ENCODE measurements around the gene ZNF799. TPM values are rescaled to one million over a fixed set of nuclear protein-coding genes. Genes with fewer than 3 reads are reported as not detected.

The ZNF799 gene
- total and polyA plus RNA-seq, 2 of the 13 experiments (the other 11 are each of a cell fraction or from before 2014, with no cell fraction given): 7.7 to 17.9 TPM

DNA sequence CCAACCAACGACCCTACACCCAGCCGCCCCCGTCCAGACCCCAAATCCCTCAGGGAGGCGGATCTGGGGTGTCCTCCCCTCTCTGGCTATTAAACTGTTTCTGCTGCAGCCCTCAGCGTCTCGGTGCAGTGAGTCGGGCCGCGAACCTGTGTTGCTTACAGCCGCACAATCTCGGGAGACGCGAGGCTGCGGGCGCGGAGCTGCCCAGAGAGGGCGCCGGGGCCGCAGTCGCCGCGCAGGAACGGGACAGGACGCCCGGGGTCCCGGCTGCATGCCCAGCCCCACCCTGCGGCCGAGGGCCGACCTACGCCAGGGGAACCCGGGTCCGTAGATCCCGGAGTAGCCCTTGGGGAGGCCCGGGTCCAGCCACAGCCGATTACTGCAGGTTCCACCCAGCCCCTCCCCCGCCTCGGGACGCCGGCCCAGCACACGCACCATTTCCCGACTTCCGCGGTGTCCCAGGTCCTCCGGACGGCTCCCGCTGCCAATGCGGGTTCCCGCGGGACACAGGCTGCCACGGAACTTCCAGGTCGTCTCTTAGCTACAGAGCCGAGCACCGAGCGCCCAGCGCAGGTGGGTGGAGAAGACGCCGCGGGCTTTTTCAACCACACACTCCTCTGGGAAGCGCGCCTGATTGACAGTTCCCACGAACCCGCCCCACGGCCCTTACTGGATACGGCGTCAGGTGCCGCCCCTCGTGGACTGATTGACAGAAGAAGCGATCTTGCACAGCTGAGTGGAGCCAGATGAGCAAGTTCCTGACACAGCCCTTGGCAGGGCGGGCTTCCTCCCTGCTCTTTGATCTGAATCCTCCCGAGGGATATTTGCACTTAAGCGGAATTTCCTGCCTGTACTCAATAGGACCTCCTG is at the start of gene ZNF799 (continued):
- TF ChIP-seq SALL1 (CRISPR knock-in tag; IDR thresholded peaks at IDR 0.05) (peak; percentile 65), ZNF354B (CRISPR knock-in tag; IDR thresholded peaks at IDR 0.05) (no peak), MBD4 (IDR thresholded peaks at IDR 0.05; ENCODE audit: borderline replicate concordance, low read length) (no peak), PCBP1 (IDR thresholded peaks at IDR 0.05; ENCODE audit: borderline replicate concordance, low read depth, low read length) (no peak), PHF5A (CRISPR knock-in tag; IDR thresholded peaks at IDR 0.05; ENCODE audit: low read depth, unreplicated experiment) (peak; percentile 26), ZNF766 (CRISPR knock-in tag; IDR thresholded peaks at IDR 0.05; ENCODE audit: borderline replicate concordance) (no peak), SPEN (CRISPR knock-in tag; IDR thresholded peaks at IDR 0.05; ENCODE audit: low read depth) (peak; percentile 81), IRF2 (CRISPR knock-in tag; IDR thresholded peaks at IDR 0.05) (0 out of 2 replicates have a peak, but pooled peaks have one; percentile 28), SRF (IDR thresholded peaks at IDR 0.05; ENCODE audit: low read depth, low read length) (no peak), SAFB2 (CRISPR knock-in tag; IDR thresholded peaks at IDR 0.05; ENCODE audit: borderline replicate concordance, low read depth) (no peak; the same call in 1 of the 2 replicates), MEIS1 (CRISPR knock-in tag; IDR thresholded peaks at IDR 0.05; ENCODE audit: borderline replicate concordance) (peak; percentile 94; the same call in 1 of the 2 replicates), SRSF1 (optimal IDR thresholded peaks at IDR 0.05; ENCODE audit: low read depth, low read length) (peak; percentile 10), PHF20 (CRISPR knock-in tag; IDR thresholded peaks at IDR 0.05) (no peak), ADNP (CRISPR knock-in tag; IDR thresholded peaks at IDR 0.05) (no peak), NFIB (CRISPR knock-in tag; IDR thresholded peaks at IDR 0.05; ENCODE audit: borderline replicate concordance) (no peak), TBX3 (IDR thresholded peaks at IDR 0.05; ENCODE audit: borderline replicate concordance) (no peak), MAZ (IDR thresholded peaks at IDR 0.05; ENCODE audit: borderline replicate concordance, low read depth, low read length) (no peak), MAZ (CRISPR knock-in tag; IDR thresholded peaks at IDR 0.05; ENCODE audit: low read depth) (peak; percentile 45; the same call in 1 of the 2 replicates)
- TF ChIP-seq, protein P1, sequence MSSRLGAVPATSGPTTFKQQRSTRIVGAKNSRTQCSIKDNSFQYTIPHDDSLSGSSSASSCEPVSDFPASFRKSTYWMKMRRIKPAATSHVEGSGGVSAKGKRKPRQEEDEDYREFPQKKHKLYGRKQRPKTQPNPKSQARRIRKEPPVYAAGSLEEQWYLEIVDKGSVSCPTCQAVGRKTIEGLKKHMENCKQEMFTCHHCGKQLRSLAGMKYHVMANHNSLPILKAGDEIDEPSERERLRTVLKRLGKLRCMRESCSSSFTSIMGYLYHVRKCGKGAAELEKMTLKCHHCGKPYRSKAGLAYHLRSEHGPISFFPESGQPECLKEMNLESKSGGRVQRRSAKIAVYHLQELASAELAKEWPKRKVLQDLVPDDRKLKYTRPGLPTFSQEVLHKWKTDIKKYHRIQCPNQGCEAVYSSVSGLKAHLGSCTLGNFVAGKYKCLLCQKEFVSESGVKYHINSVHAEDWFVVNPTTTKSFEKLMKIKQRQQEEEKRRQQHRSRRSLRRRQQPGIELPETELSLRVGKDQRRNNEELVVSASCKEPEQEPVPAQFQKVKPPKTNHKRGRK (CRISPR knock-in tag; IDR thresholded peaks at IDR 0.05): no peak
- TF ChIP-seq, protein P2, sequence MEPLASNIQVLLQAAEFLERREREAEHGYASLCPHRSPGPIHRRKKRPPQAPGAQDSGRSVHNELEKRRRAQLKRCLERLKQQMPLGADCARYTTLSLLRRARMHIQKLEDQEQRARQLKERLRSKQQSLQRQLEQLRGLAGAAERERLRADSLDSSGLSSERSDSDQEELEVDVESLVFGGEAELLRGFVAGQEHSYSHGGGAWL (CRISPR knock-in tag; IDR thresholded peaks at IDR 0.05): peak; percentile 65; the same call in 1 of the 2 replicates
- TF ChIP-seq, protein P3, sequence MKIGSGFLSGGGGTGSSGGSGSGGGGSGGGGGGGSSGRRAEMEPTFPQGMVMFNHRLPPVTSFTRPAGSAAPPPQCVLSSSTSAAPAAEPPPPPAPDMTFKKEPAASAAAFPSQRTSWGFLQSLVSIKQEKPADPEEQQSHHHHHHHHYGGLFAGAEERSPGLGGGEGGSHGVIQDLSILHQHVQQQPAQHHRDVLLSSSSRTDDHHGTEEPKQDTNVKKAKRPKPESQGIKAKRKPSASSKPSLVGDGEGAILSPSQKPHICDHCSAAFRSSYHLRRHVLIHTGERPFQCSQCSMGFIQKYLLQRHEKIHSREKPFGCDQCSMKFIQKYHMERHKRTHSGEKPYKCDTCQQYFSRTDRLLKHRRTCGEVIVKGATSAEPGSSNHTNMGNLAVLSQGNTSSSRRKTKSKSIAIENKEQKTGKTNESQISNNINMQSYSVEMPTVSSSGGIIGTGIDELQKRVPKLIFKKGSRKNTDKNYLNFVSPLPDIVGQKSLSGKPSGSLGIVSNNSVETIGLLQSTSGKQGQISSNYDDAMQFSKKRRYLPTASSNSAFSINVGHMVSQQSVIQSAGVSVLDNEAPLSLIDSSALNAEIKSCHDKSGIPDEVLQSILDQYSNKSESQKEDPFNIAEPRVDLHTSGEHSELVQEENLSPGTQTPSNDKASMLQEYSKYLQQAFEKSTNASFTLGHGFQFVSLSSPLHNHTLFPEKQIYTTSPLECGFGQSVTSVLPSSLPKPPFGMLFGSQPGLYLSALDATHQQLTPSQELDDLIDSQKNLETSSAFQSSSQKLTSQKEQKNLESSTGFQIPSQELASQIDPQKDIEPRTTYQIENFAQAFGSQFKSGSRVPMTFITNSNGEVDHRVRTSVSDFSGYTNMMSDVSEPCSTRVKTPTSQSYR (CRISPR knock-in tag; IDR thresholded peaks at IDR 0.05; ENCODE audit: borderline replicate concordance): peak; percentile 62; the same call in 1 of the 2 replicates
- TF ChIP-seq, protein P4, sequence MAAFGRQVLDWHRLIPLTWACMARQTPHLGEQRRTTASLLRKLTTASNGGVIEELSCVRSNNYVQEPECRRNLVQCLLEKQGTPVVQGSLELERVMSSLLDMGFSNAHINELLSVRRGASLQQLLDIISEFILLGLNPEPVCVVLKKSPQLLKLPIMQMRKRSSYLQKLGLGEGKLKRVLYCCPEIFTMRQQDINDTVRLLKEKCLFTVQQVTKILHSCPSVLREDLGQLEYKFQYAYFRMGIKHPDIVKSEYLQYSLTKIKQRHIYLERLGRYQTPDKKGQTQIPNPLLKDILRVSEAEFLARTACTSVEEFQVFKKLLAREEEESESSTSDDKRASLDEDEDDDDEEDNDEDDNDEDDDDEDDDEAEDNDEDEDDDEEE (CRISPR knock-in tag; IDR thresholded peaks at IDR 0.05): no peak
